Liver (tissue), 9 donors: ENCODE data around the gene NARF. TPM values are rescaled to one million over a fixed set of nuclear protein-coding genes. Genes with fewer than 3 reads are reported as not detected.

ENCODE experiments used
- DNase-seq: peaks from one replicate; pipeline ENCODE4 v3.0.0-alpha.2; 2017; ENCODE audit warnings: low spot score
- H3K27ac ChIP-seq, 2 donors: one replicate each; pipeline ENCODE4 v1.7.0; 2013; ENCODE audit warnings: inconsistent platforms in 2 of 2, low read length in 2 of 2, control low read depth in 1 of 2, low read depth in 1 of 2, mild to moderate bottlenecking in 1 of 2
- H3K27me3 ChIP-seq, 4 donors: one replicate each; pipeline versions ENCODE4 v1.6.1 to v1.7.0; 2013; ENCODE audit warnings: low read length in 3 of 4, inconsistent platforms in 1 of 4, mild to moderate bottlenecking in 1 of 4, moderate library complexity in 1 of 4; ENCODE audit not compliant: control insufficient read depth in 4 of 4, insufficient read depth in 4 of 4
- H3K36me3 ChIP-seq, 4 donors: one replicate each; pipeline versions ENCODE4 v1.6.1 to v1.7.0; 2013; ENCODE audit warnings: low read length in 3 of 4, mild to moderate bottlenecking in 3 of 4, low read depth in 1 of 4, moderate library complexity in 1 of 4; ENCODE audit not compliant: control insufficient read depth in 4 of 4, insufficient read depth in 3 of 4
- H3K4me1 ChIP-seq, 4 donors: one replicate each; pipeline versions ENCODE4 v1.6.1 to v1.7.0; 2013; ENCODE audit warnings: low read length in 3 of 4, mild to moderate bottlenecking in 3 of 4, moderate library complexity in 1 of 4; ENCODE audit not compliant: control insufficient read depth in 4 of 4, insufficient read depth in 4 of 4
- H3K4me3 ChIP-seq, 3 donors: one replicate each; pipeline versions ENCODE4 v1.6.1 to v1.7.0; 2013; ENCODE audit warnings: low read length in 3 of 3, control low read depth in 1 of 3, low read depth in 1 of 3, mild to moderate bottlenecking in 1 of 3
- H3K9ac ChIP-seq, 2 donors: one replicate each; pipeline ENCODE4 v1.7.0; 2013; ENCODE audit warnings: low read length in 2 of 2, mild to moderate bottlenecking in 2 of 2, moderate library complexity in 2 of 2, control low read depth in 1 of 2, low read depth in 1 of 2
- H3K9me3 ChIP-seq, 4 donors: one replicate each; pipeline versions ENCODE4 v1.6.1 to v1.7.0; 2013; ENCODE audit warnings: low read length in 3 of 4; ENCODE audit not compliant: control insufficient read depth in 4 of 4
- ATF3 ChIP-seq: IDR thresholded peaks from 2 replicates; pipeline ENCODE4 v1.6.1; 2016; ENCODE audit warnings: antibody characterized with exemption
- CTCF ChIP-seq: fragments of 150-350 bp; IDR thresholded peaks from 2 replicates; pipeline ENCODE4 v1.5.1; 2017; ENCODE audit warnings: improper control_type of control experiment, low read depth, low read length; ENCODE audit not compliant: missing input control
- EGR1 ChIP-seq, 2 donors: IDR thresholded peaks; 2 replicates each; pipeline ENCODE4 v1.6.1; 2016 to 2018; ENCODE audit warnings: antibody characterized with exemption in 2 of 2, low read depth in 2 of 2
- FOXA1 ChIP-seq: IDR thresholded peaks from 2 replicates; pipeline ENCODE4 v1.6.1; 2016; ENCODE audit warnings: antibody characterized with exemption
- GABPA ChIP-seq, 2 donors: IDR thresholded peaks in 1 of 2; conservative IDR thresholded peaks in 1 of 2; 2 replicates each; pipeline ENCODE4 v1.6.1; 2016; ENCODE audit warnings: antibody characterized with exemption in 2 of 2, mild to moderate bottlenecking in 1 of 2, moderate library complexity in 1 of 2
- JUND ChIP-seq, 2 donors: IDR thresholded peaks; 2 replicates each; pipeline ENCODE4 v1.6.1; 2016; ENCODE audit warnings: antibody characterized with exemption in 2 of 2
- MAX ChIP-seq: IDR thresholded peaks from 2 replicates; pipeline ENCODE4 v1.6.1; 2016; ENCODE audit warnings: antibody characterized with exemption
- NR2F2 ChIP-seq: IDR thresholded peaks from 2 replicates; pipeline ENCODE4 v1.6.1; 2016; ENCODE audit warnings: antibody characterized with exemption
- RAD21 ChIP-seq, 2 donors: IDR thresholded peaks; 2 replicates each; pipeline ENCODE4 v1.6.1; 2016; ENCODE audit warnings: antibody characterized with exemption in 2 of 2, mild to moderate bottlenecking in 2 of 2
- REST ChIP-seq: IDR thresholded peaks from 2 replicates; pipeline ENCODE4 v1.6.1; 2016; ENCODE audit warnings: antibody characterized with exemption, mild to moderate bottlenecking
- SP1 ChIP-seq: IDR thresholded peaks from 2 replicates; pipeline ENCODE4 v1.6.1; 2018; ENCODE audit warnings: antibody characterized with exemption, mild to moderate bottlenecking
- TAF1 ChIP-seq: conservative IDR thresholded peaks from 2 replicates; pipeline ENCODE4 v1.6.1; 2016; ENCODE audit warnings: antibody characterized with exemption, mild to moderate bottlenecking
- ZBTB33 ChIP-seq: IDR thresholded peaks from 2 replicates; pipeline ENCODE4 v1.6.1; 2016; ENCODE audit warnings: antibody characterized with exemption
- WGBS: extraction: QIAGEN DNeasy Blood & Tissue Kit; methylation state at CpG from one replicate; pipeline ENCODE4 v1.1.7; 2013; 5-methylcytosine and 5-hydroxymethylcytosine counted together
- polyA plus RNA-seq, 2 donors: library from polyadenylated mRNA; stranded (reverse) in 1 of 2; unstranded in 1 of 2; fragments of 200-250 nt in 1 of 2; fragments of >200 nt in 1 of 2; fragmentation: Nextera tagmentation in 1 of 2; extraction: Ambion mirVana in 1 of 2; gene quantifications; one replicate each; pipeline versions ENCODE4 v1.2.1 to v1.2.3, GENCODE V29; 2013 to 2015
- total RNA-seq, 2 donors: library from RNA; depleted of rRNA; stranded (reverse); fragments of >200 nt; gene quantifications; one replicate each; pipeline ENCODE4 v1.2.3, GENCODE V29; 2014
- donor health status: healthy.
- donor health status: healthy.
- donor health status: healthy.
- donor health status: healthy.
- donor health status: healthy.

NARF gene
- total and polyA plus RNA-seq, 4 donors, result 19.8 to 87.5 (median 26.2) TPM

- whole genome bisulfite sequencing, result 87% methylated on average over 9 of the region's 9 CpGs
- no peaks in the 10 kb centered on the region for H3K36me3 ChIP-seq
- H3K9ac ChIP-seq, result no peak overlapping the region
Observed at GRCh38 chr17:82529914-82530300, 71.4 kb downstream of the NARF start.

More at GRCh38 chr17:82529914-82530300, 71.4 kb downstream of the NARF start:
- Histone ChIP-seq H3K27me3 (no peaks in the 10 kb centered on the region), H3K4me1 (peaks cover 12 to 54% (median 47%) of the 10 kb centered on the region in 4 donors), H3K4me3 (no peak overlapping the region), H3K9me3 (no peaks in the 10 kb centered on the region), H3K27ac (no peak overlapping the region)
- TF ChIP-seq CTCF, result no peak
- TF ChIP-seq NR2F2, result no peak
- TF ChIP-seq SP1, result no peak
- no peak for TF ChIP-seq ZBTB33
- no peak for TF ChIP-seq MAX
- no peak for TF ChIP-seq TAF1
- TF ChIP-seq RAD21 (IDR thresholded peaks at IDR 0.05), result no peak
- TF ChIP-seq FOXA1, result no peak
- TF ChIP-seq EGR1 (IDR thresholded peaks at IDR 0.05; ENCODE audit: low read depth in 2 of 2), result no peak
- no peak for TF ChIP-seq GABPA (IDR thresholded peaks at IDR 0.05 in 1 of 2, conservative IDR thresholded peaks at IDR 0.05 in 1 of 2)
- no peak for TF ChIP-seq REST
- no peak for TF ChIP-seq JUND (IDR thresholded peaks at IDR 0.05)
- no peak for TF ChIP-seq ATF3
- DNase-seq, result no peak
